Ectodermal cell (in vitro differentiated cells): Measurements from ENCODE around the gene PADI1.

Experiments
- H3K27ac ChIP-seq: 2 replicates; pipeline ENCODE4 v1.7.0; 2013; ENCODE audit warnings: mild to moderate bottlenecking, low read depth, low read length; ENCODE audit not compliant: insufficient read depth, poor library complexity, severe bottlenecking
- H3K27me3 ChIP-seq: 2 replicates; pipeline ENCODE4 v1.7.0; 2013; ENCODE audit warnings: mild to moderate bottlenecking, low read length; ENCODE audit not compliant: insufficient read depth, control insufficient read depth, poor library complexity, severe bottlenecking
- H3K36me3 ChIP-seq: one replicate; pipeline ENCODE4 v1.7.0; 2013; ENCODE audit warnings: low read length; ENCODE audit not compliant: control insufficient read depth, insufficient read depth
- H3K4me1 ChIP-seq: one replicate; pipeline ENCODE4 v1.7.0; 2013; ENCODE audit warnings: low read length; ENCODE audit not compliant: control insufficient read depth, insufficient read depth
- H3K4me3 ChIP-seq: 2 replicates; pipeline ENCODE4 v1.7.0; 2013; ENCODE audit warnings: low read depth, low read length, control low read depth; ENCODE audit not compliant: insufficient read depth
- H3K9me3 ChIP-seq: 2 replicates; pipeline ENCODE4 v1.7.0; 2013; ENCODE audit warnings: mild to moderate bottlenecking, low read length, moderate library complexity; ENCODE audit not compliant: control insufficient read depth
- WGBS, 2 experiments: methylation state at CpG; one replicate each; pipeline ENCODE4 v1.1.7; 2013; ENCODE audit warnings: missing lambda C conversion rate in 2 of 2; 5-methylcytosine and 5-hydroxymethylcytosine counted together

The PADI1 gene

GRCh38 chr1:17258116-17258757, 53.3 kb downstream of the PADI1 start:
- 83 to 87% methylated on average over 9 of the region's 9 CpGs for WGBS, 2 experiments
- no peaks in the 10 kb centered on the region for H3K4me1 ChIP-seq
- H3K36me3 ChIP-seq = no peaks in the 10 kb centered on the region
- no peak overlapping the region for H3K27ac ChIP-seq
- no peaks in the 10 kb centered on the region for H3K9me3 ChIP-seq
- no peak overlapping the region for H3K4me3 ChIP-seq
- no peaks in the 10 kb centered on the region for H3K27me3 ChIP-seq

GRCh38 chr1:17258758-17259130, 53.8 kb downstream of the PADI1 start:
- H3K27me3 ChIP-seq = no peaks in the 10 kb centered on the region
- no peak overlapping the region for H3K27ac ChIP-seq
- H3K9me3 ChIP-seq = no peaks in the 10 kb centered on the region
- H3K4me3 ChIP-seq = no peak overlapping the region
- H3K4me1 ChIP-seq = no peaks in the 10 kb centered on the region
- 88 to 95% methylated on average over 6 of the region's 6 CpGs for WGBS, 2 experiments
- H3K36me3 ChIP-seq = no peaks in the 10 kb centered on the region

DNA sequence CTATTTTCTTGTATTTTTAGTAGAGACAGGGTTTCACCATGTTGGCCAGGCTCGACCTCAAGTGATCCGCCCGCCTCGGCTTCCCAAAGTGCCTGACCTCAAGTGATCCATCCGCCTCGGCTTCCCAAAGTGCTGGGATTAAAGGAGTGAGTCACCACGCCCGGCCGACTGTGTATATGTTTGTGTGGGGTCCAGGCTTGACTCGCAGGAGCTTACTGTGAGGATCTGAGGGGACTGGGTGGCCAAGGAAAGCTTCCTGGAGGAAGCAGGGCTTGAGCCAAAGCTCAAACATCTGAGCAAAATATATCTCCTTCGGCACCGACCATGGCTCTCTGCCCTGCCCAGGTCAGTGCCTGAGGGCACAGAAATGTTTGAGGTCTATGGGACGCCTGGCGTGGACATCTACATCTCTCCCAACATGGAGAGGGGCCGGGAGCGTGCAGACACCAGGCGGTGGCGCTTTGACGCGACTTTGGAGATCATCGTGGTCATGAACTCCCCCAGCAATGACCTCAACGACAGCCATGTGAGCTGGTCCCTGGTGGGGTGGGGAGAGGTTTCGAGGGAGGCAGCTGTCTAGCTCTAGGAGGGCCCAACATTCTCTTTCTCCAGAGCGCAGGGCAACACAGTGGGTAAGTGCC, 54.4 kb downstream of the PADI1 start:
- Histone ChIP-seq H3K4me3 (no peak overlapping the region), H3K27me3 (no peaks in the 10 kb centered on the region), H3K36me3 (no peaks in the 10 kb centered on the region), H3K9me3 (no peaks in the 10 kb centered on the region), H3K4me1 (no peaks in the 10 kb centered on the region), H3K27ac (no peak overlapping the region)
- 87 to 90% methylated on average over 24 of the region's 24 CpGs for WGBS, 2 experiments

- 90% methylated on average over 7 of the region's 7 CpGs for WGBS, 2 experiments
Measured at GRCh38 chr1:17260264-17260663, 55.3 kb downstream of the PADI1 start.

DNA sequence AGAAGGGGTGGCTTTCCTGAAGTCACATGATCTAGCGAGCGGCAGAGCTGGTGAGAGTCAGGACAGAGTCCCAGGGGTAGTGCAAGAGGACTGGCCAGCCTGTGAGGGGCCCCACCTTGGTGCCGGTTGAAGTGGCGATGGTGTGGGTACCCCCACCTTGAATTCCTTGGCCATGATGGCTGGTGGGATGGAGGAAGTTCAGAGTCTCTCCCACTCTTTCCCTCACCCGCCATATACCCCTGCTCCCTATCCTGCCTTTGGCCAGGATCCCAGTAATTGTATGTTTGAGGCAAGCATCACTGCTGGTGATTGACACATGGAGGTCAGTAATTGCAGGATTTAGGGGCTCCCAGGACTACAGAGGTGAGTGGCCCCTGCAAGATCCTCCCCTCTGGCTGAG, 55.8 kb downstream of the PADI1 start:
- no peaks in the 10 kb centered on the region for H3K27me3 ChIP-seq
- H3K4me3 ChIP-seq = no peak overlapping the region
- H3K9me3 ChIP-seq = no peaks in the 10 kb centered on the region
- H3K4me1 ChIP-seq = no peaks in the 10 kb centered on the region
- H3K27ac ChIP-seq = no peak overlapping the region
- no peaks in the 10 kb centered on the region for H3K36me3 ChIP-seq
- 94 to 97% methylated on average over 4 to 5 of the region's 5 CpGs for WGBS, 2 experiments

More at GRCh38 chr1:17260264-17260663, 55.3 kb downstream of the PADI1 start:
- Histone ChIP-seq H3K9me3 (no peaks in the 10 kb centered on the region), H3K27ac (no peak overlapping the region), H3K27me3 (no peaks in the 10 kb centered on the region), H3K4me3 (no peak overlapping the region), H3K36me3 (no peaks in the 10 kb centered on the region), H3K4me1 (no peaks in the 10 kb centered on the region)

- Histone ChIP-seq H3K27ac (no peak overlapping the region), H3K4me1 (no peaks in the 10 kb centered on the region), H3K27me3 (no peaks in the 10 kb centered on the region)
Measured at GRCh38 chr1:17263936-17264335, 59.0 kb downstream of the PADI1 start.

DNA sequence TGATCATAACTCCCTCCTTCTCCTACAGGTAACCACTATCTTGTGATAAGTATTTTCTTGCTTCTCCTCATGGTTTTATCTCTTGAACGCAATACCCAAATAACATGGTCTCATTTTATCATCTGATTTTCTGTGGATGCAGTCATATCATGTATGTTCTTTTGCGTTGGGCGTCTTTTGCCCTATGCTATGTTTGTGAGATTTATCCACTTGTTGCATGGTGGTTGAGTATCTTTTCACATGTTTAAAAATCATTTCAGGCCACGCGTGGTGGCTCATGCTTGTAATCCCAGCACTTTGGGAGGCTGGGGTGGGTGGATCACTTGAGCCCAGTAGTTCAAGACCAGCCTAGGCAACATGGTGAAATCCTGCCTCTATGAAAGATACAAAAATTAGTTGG, 59.5 kb downstream of the PADI1 start:
- Histone ChIP-seq H3K9me3 (no peaks in the 10 kb centered on the region), H3K36me3 (no peaks in the 10 kb centered on the region), H3K4me1 (no peaks in the 10 kb centered on the region), H3K4me3 (no peak overlapping the region), H3K27ac (no peak overlapping the region), H3K27me3 (no peaks in the 10 kb centered on the region)
- 85 to 87% methylated on average over 4 to 5 of the region's 5 CpGs for WGBS, 2 experiments

More at GRCh38 chr1:17263936-17264335, 59.0 kb downstream of the PADI1 start:
- H3K36me3 ChIP-seq = no peaks in the 10 kb centered on the region
- H3K4me3 ChIP-seq = no peak overlapping the region
- no peaks in the 10 kb centered on the region for H3K9me3 ChIP-seq

DNA sequence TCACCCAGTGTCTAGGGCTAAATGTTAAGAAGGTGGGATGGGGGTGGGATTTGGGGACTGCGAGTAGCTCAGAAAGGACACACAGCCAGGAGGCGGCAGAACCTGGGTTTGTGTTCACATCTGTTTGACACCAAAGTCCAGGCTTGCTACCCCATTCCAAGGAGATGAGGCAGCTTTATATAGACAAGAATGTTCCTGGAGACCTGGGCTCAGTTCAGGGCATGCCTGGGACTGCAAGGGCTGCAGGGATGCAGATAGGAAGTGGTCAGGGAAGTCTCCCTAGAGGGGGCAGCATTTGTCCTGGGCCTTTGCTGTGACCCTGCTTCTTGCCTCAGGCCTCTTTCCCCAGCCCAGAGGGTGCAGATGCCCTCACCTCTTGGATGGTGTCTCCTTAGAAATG, 60.2 kb downstream of the PADI1 start:
- 83 to 91% methylated on average over 2 of the region's 2 CpGs for WGBS, 2 experiments
- Histone ChIP-seq H3K36me3 (no peaks in the 10 kb centered on the region), H3K9me3 (no peaks in the 10 kb centered on the region), H3K27me3 (no peaks in the 10 kb centered on the region), H3K4me1 (no peaks in the 10 kb centered on the region), H3K4me3 (no peak overlapping the region), H3K27ac (no peak overlapping the region)

GRCh38 chr1:17265950-17266349, 61.0 kb downstream of the PADI1 start:
- no peaks in the 10 kb centered on the region for H3K9me3 ChIP-seq
- no peak overlapping the region for H3K4me3 ChIP-seq
- H3K27ac ChIP-seq = no peak overlapping the region
- no peaks in the 10 kb centered on the region for H3K27me3 ChIP-seq
- 89 to 92% methylated on average over 4 of the region's 4 CpGs for WGBS, 2 experiments
- H3K36me3 ChIP-seq = no peaks in the 10 kb centered on the region
- H3K4me1 ChIP-seq = no peaks in the 10 kb centered on the region

DNA sequence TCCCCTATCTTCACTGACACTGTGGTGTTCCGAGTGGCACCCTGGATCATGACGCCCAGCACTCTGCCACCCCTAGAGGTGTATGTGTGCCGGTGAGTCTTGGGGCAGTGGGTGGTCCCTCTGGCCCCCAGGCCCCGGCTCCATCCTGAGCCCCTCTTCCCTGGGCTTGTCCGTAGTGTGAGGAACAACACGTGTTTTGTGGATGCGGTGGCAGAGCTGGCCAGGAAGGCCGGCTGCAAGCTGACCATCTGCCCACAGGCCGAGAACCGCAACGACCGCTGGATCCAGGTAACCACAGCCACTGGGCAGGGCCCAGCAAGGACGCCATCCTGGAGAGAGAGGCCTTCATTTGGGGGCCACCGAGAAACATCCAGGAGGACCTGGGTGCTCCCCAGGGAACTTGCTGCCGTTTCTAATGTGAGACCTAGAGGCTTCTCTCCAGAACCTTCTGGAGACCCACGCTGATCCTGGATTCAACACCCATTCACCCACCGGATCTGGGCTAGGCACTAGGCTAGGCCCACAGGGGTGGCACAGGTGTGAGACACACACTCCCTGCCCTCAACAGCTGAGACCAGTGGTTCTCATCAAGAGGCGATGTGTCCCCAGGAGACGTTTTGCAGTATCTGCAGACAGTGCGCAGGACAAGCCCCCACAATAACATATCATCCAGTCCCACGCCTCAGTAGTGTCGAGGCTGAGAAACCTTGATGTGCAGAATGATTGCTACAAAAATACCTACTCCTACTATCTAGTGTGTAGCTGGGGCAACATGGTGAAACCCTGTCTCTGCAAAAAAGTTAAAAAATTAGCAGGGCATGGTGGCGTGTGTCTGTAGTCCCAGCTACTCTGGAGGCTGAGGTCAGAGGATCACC, 66.2 kb downstream of the PADI1 start:
- H3K4me3 ChIP-seq = no peak overlapping the region
- H3K27me3 ChIP-seq = no peaks in the 10 kb centered on the region
- no peaks in the 10 kb centered on the region for H3K4me1 ChIP-seq
- 93% methylated on average over 23 of the region's 23 CpGs for WGBS, 2 experiments
- no peaks in the 10 kb centered on the region for H3K36me3 ChIP-seq
- no peak overlapping the region for H3K27ac ChIP-seq
- no peaks in the 10 kb centered on the region for H3K9me3 ChIP-seq
